Stomach (tissue), 9 donors: ENCODE measurements around the gene NEIL1. TPM values are rescaled to one million over a fixed set of nuclear protein-coding genes. Genes with fewer than 3 reads are reported as not detected.

Experiments
- DNase-seq, 2 donors: peaks; one replicate each; pipeline versions ENCODE4 v3.0.0 to v3.0.0-alpha.2; 2013 to 2019
- H3K27ac ChIP-seq, 5 donors: fragments of 200-600 bp in 4 of 5; sonication (generic) in 4 of 5; one replicate each; pipeline ENCODE4 v1.5.1; 2013 to 2019; ENCODE audit warnings: mild to moderate bottlenecking in 1 of 5, moderate library complexity in 1 of 5
- H3K27me3 ChIP-seq, 3 donors: fragments of 200-600 bp; sonication (generic); one replicate each; pipeline ENCODE4 v1.5.1; 2017 to 2019; ENCODE audit warnings: mixed run types in 1 of 3
- H3K36me3 ChIP-seq, 4 donors: fragments of 200-600 bp; sonication (generic); 1 replicate in 3 of 4; 2 replicates in 1 of 4; pipeline ENCODE4 v1.5.1; 2016 to 2019
- H3K4me1 ChIP-seq, 4 donors: fragments of 200-600 bp; sonication (generic); one replicate each; pipeline ENCODE4 v1.5.1; 2016 to 2019
- H3K4me3 ChIP-seq, 4 donors: fragments of 200-600 bp; sonication (generic) in 3 of 4; one replicate each; pipeline ENCODE4 v1.5.1; 2016 to 2019; ENCODE audit warnings: mild to moderate bottlenecking in 1 of 4
- H3K9me3 ChIP-seq, 4 donors: fragments of 200-600 bp; sonication (generic); one replicate each; pipeline ENCODE4 v1.5.1; 2016 to 2019
- CTCF ChIP-seq, 7 experiments: fragments of 450-650 bp in 4 of 7; fragments of 200-600 bp in 3 of 7; sonication (generic) in 3 of 7; IDR thresholded peaks; one replicate each; pipeline ENCODE4 v1.5.1; 2016 to 2019; ENCODE audit warnings: antibody characterized with exemption in 7 of 7, control low read depth in 2 of 7, mild to moderate bottlenecking in 1 of 7
- EP300 ChIP-seq: sonication (generic); formaldehyde crosslinking; IDR thresholded peaks from one replicate; pipeline ENCODE4 v1.6.1; 2017; ENCODE audit warnings: antibody characterized with exemption
- POLR2A ChIP-seq, 4 donors: fragments of 450-650 bp; IDR thresholded peaks; one replicate each; pipeline ENCODE4 v1.6.1; 2016; ENCODE audit warnings: antibody characterized with exemption in 4 of 4, control low read depth in 2 of 4, mild to moderate bottlenecking in 1 of 4, moderate library complexity in 1 of 4
- POLR2AphosphoS5 ChIP-seq, 3 donors: sonication (generic); formaldehyde crosslinking; IDR thresholded peaks; one replicate each; pipeline ENCODE4 v1.6.1; 2016; ENCODE audit warnings: antibody characterized with exemption in 3 of 3
- WGBS, 5 donors: extraction: QIAGEN DNeasy Blood & Tissue Kit in 3 of 5; methylation state at CpG; one replicate each; pipeline versions ENCODE4 v1.1.5 to v1.1.7; 2013 to 2018; 5-methylcytosine and 5-hydroxymethylcytosine counted together
- intact Hi-C: fragments of 100-400 bp; cut with DNase I; formaldehyde crosslinking; loops from one replicate; pipeline ENCODE4 v1.15.1; 2023; ENCODE audit warnings: low total_unique reads
- polyA plus RNA-seq, 3 donors: library from polyadenylated mRNA; stranded (reverse); fragments of 200-250 nt; gene quantifications; one replicate each; pipeline ENCODE4 v1.2.3, GENCODE V29; 2013
- total RNA-seq, 5 donors: library from RNA; depleted of rRNA; stranded (reverse); fragments of >200 nt; gene quantifications; one replicate each; pipeline versions ENCODE4 v1.1.0 to v1.2.3, GENCODE V29; 2014 to 2016
- donor health status: healthy with polysubstance abuse.
- donor health status: Bipolar disorder and iron deficiency.
- donor health status: healthy.

Gene NEIL1
- total and polyA plus RNA-seq, 8 donors, result 18.2 to 793 (median 35.1) TPM

GRCh38 chr15:75361361-75361988, 14.6 kb downstream of the NEIL1 start:
- Histone ChIP-seq H3K4me3 (no peak overlapping the region), H3K36me3 (peaks cover 67 to 100% (median 99%) of the 10 kb centered on the region in 4 donors), H3K27me3 (no peaks in the 10 kb centered on the region), H3K9me3 (no peaks in the 10 kb centered on the region), H3K4me1 (peaks cover 0 to 1% (median under 1%) of the 10 kb centered on the region in 4 donors), H3K27ac (no peak overlapping the region)
- DNase-seq, result no peak
- TF ChIP-seq EP300, result no peak
- TF ChIP-seq CTCF (IDR thresholded peaks at IDR 0.05), result no peak
- no peak for TF ChIP-seq POLR2A (IDR thresholded peaks at IDR 0.05)
- TF ChIP-seq POLR2AphosphoS5 (IDR thresholded peaks at IDR 0.05), result no peak
- intact Hi-C loops, result no loop called here
- WGBS, 5 donors, result 96 to 99% (median 96%) methylated on average over 9 to 10 of the region's 10 CpGs

- intact Hi-C loops, result no loop called here
- no peak for TF ChIP-seq CTCF (IDR thresholded peaks at IDR 0.05)
- TF ChIP-seq POLR2A (IDR thresholded peaks at IDR 0.05), result no peak
- TF ChIP-seq EP300, result no peak
- no peak for TF ChIP-seq POLR2AphosphoS5 (IDR thresholded peaks at IDR 0.05)
Measured at GRCh38 chr15:75361989-75362641, 15.3 kb downstream of the NEIL1 start.

GRCh38 chr15:75362642-75363249, 15.9 kb downstream of the NEIL1 start:
- intact Hi-C loops, result no loop called here
- no peak for DNase-seq

More at GRCh38 chr15:75361989-75362641, 15.3 kb downstream of the NEIL1 start:
- H3K36me3 ChIP-seq, result peaks cover 65 to 100% (median 99%) of the 10 kb centered on the region in 4 donors
- H3K27me3 ChIP-seq, result no peaks in the 10 kb centered on the region
- no peak overlapping the region for H3K4me3 ChIP-seq
- peaks cover under 1 to 8% (median 7%) of the 10 kb centered on the region in 4 donors for H3K4me1 ChIP-seq
- no peak overlapping the region for H3K27ac ChIP-seq
- DNase-seq, result no peak
- no peaks in the 10 kb centered on the region for H3K9me3 ChIP-seq
- WGBS, 5 donors, result 89 to 93% (median 92%) methylated on average over 3 to 13 of the region's 13 CpGs

More at GRCh38 chr15:75362642-75363249, 15.9 kb downstream of the NEIL1 start:
- no peaks in the 10 kb centered on the region for H3K27me3 ChIP-seq
- no peak overlapping the region for H3K27ac ChIP-seq
- H3K36me3 ChIP-seq, result peaks cover 65 to 96% (median 95%) of the 10 kb centered on the region in 4 donors
- WGBS, 5 donors, result 86 to 91% (median 89%) methylated on average over 2 to 7 of the region's 7 CpGs
- TF ChIP-seq EP300 (no peak), POLR2A (IDR thresholded peaks at IDR 0.05) (no peak), POLR2AphosphoS5 (IDR thresholded peaks at IDR 0.05) (no peak), CTCF (IDR thresholded peaks at IDR 0.05) (no peak)
- H3K4me3 ChIP-seq, result no peak overlapping the region
- no peaks in the 10 kb centered on the region for H3K9me3 ChIP-seq
- H3K4me1 ChIP-seq, result peaks cover 6 to 14% (median 13%) of the 10 kb centered on the region in 4 donors
